HG03159 (cell line): ENCODE measurements around the gene TYSND1.
"Not testable (repeated sequence)": the region's sequence is repeated elsewhere in the genome, so short reads cannot be mapped to it uniquely, and the experiment has no call there.

Experiments used
- ATAC-seq: cut with Tn5 transposase; IDR thresholded peaks from one replicate; pipeline ENCODE4 v1.9.1; 2021; ENCODE audit warnings: mild to moderate bottlenecking, moderate library complexity; ENCODE audit not compliant: unreplicated experiment

TYSND1 gene

GRCh38 chr10:70164163-70164562 lies 17.7 kb upstream of the TYSND1 start:
- no peak for ATAC-seq

GRCh38 chr10:70163448-70163847 lies 16.9 kb upstream of the TYSND1 start:
- no peak for ATAC-seq

- peak; percentile 79 for ATAC-seq
Observed at GRCh38 chr10:70162892-70163201, 16.3 kb upstream of the TYSND1 start.

GRCh38 chr10:70162151-70162891 lies 15.8 kb upstream of the TYSND1 start:
- peak; percentile 42 for ATAC-seq

- no peak for ATAC-seq
Observed at GRCh38 chr10:70160798-70161197, 14.3 kb upstream of the TYSND1 start.

GRCh38 chr10:70159366-70159765 lies 12.9 kb upstream of the TYSND1 start:
- ATAC-seq: not testable (repeated sequence)

GRCh38 chr10:70158113-70158512 lies 11.6 kb upstream of the TYSND1 start:
- no peak for ATAC-seq

- ATAC-seq: no peak
Observed at GRCh38 chr10:70155255-70155838, 8.8 kb upstream of the TYSND1 start.

- ATAC-seq: no peak
Observed at GRCh38 chr10:70148516-70148915, 2.0 kb upstream of the TYSND1 start.

GRCh38 chr10:70147259-70147625 lies 742 bp upstream of the TYSND1 start:
- ATAC-seq: no peak

- ATAC-seq: peak; percentile 57
Observed at GRCh38 chr10:70145666-70146488, 623 bp downstream of the TYSND1 start.

- ATAC-seq: peak; percentile 8
Observed at GRCh38 chr10:70145166-70145665, 1.3 kb downstream of the TYSND1 start.

GRCh38 chr10:70144372-70145110 lies 2.0 kb downstream of the TYSND1 start:
- no peak for ATAC-seq

GRCh38 chr10:70142555-70142954 lies 3.9 kb downstream of the TYSND1 start:
- no peak for ATAC-seq

GRCh38 chr10:70140297-70140696 lies 6.2 kb downstream of the TYSND1 start:
- no peak for ATAC-seq

- ATAC-seq: no peak
Observed at GRCh38 chr10:70139997-70140250, 6.6 kb downstream of the TYSND1 start.

GRCh38 chr10:70139151-70139996 lies 7.1 kb downstream of the TYSND1 start:
- ATAC-seq: no peak

GRCh38 chr10:70137927-70138883 lies 8.3 kb downstream of the TYSND1 start:
- no peak for ATAC-seq

- no peak for ATAC-seq
Observed at GRCh38 chr10:70137135-70137534, 9.4 kb downstream of the TYSND1 start.
